Esophagus muscularis mucosa (tissue), 4 donors: ENCODE results near the gene CALB2. TPM values are rescaled to one million over a fixed set of nuclear protein-coding genes. Genes with fewer than 3 reads are reported as not detected.

Source experiments
- DNase-seq: peaks from one replicate; pipeline ENCODE4 v3.0.0-alpha.2; 2017; ENCODE audit errors: extremely low spot score
- H3K27ac ChIP-seq, 4 donors: fragments of 200-600 bp; sonication (generic); replicated peaks in 1 of 4; 1 replicate in 3 of 4; 2 replicates in 1 of 4; pipeline ENCODE4 v1.5.1; 2016 to 2019; ENCODE audit warnings: mild to moderate bottlenecking in 1 of 4
- H3K27me3 ChIP-seq, 4 donors: fragments of 200-600 bp; sonication (generic); one replicate each; pipeline versions ENCODE4 v1.5.1 to v1.6.0; 2016 to 2019
- H3K36me3 ChIP-seq, 4 donors: fragments of 200-600 bp; sonication (generic); one replicate each; pipeline ENCODE4 v1.5.1; 2016 to 2019
- H3K4me1 ChIP-seq, 4 donors: fragments of 200-600 bp; sonication (generic); one replicate each; pipeline ENCODE4 v1.5.1; 2016 to 2019
- H3K4me3 ChIP-seq, 4 donors: fragments of 200-600 bp; sonication (generic); 1 replicate in 2 of 4; 2 replicates in 2 of 4; pipeline ENCODE4 v1.5.1; 2016 to 2019; ENCODE audit warnings: mild to moderate bottlenecking in 4 of 4, moderate library complexity in 1 of 4
- H3K9me3 ChIP-seq, 4 donors: fragments of 200-600 bp; sonication (generic); 1 replicate in 3 of 4; 2 replicates in 1 of 4; pipeline ENCODE4 v1.5.1; 2016 to 2019
- CTCF ChIP-seq, 3 experiments: fragments of 200-600 bp in 2 of 3; fragments of 450-650 bp in 1 of 3; sonication (generic) in 2 of 3; IDR thresholded peaks; one replicate each; pipeline ENCODE4 v1.5.1; 2017 to 2019; ENCODE audit warnings: antibody characterized with exemption in 3 of 3, mild to moderate bottlenecking in 2 of 3, moderate library complexity in 1 of 3
- EP300 ChIP-seq: sonication (generic); formaldehyde crosslinking; IDR thresholded peaks from one replicate; pipeline ENCODE4 v1.6.1; 2017; ENCODE audit warnings: antibody characterized with exemption
- POLR2A ChIP-seq: fragments of 450-650 bp; IDR thresholded peaks from one replicate; pipeline ENCODE4 v1.6.1; 2017; ENCODE audit warnings: antibody characterized with exemption, moderate library complexity, mild to moderate bottlenecking, low read depth
- POLR2AphosphoS5 ChIP-seq, 2 donors: sonication (generic); formaldehyde crosslinking; IDR thresholded peaks; one replicate each; pipeline ENCODE4 v1.6.1; 2017; ENCODE audit warnings: antibody characterized with exemption in 2 of 2
- WGBS: methylation state at CpG from one replicate; pipeline ENCODE4 v1.1.5; 2018; 5-methylcytosine and 5-hydroxymethylcytosine counted together
- intact Hi-C: fragments of 100-400 bp; cut with DNase I; formaldehyde crosslinking; loops from one replicate; pipeline ENCODE4 v1.15.1; 2023
- total RNA-seq, 4 donors: library from RNA; depleted of rRNA; stranded (reverse); fragments of >200 nt; gene quantifications; one replicate each; pipeline versions ENCODE4 v1.1.0 to v1.2.1, GENCODE V29; 2016

CALB2 gene
- total RNA-seq, 4 donors from 2014 or later, result 0.71 to 3.6 (median 2.4) TPM

- no peak overlapping the region for H3K27ac ChIP-seq
- H3K4me1 ChIP-seq, result no peaks in the 10 kb centered on the region
- 85% methylated on average over 2 of the region's 5 CpGs for WGBS
- intact Hi-C loops, result no loop called here
- no peaks in the 10 kb centered on the region for H3K36me3 ChIP-seq
- H3K27me3 ChIP-seq, result peaks cover 0 to 55% (median 0%) of the 10 kb centered on the region in 4 donors
- no peak for DNase-seq
- no peak overlapping the region for H3K4me3 ChIP-seq
- no peak for TF ChIP-seq EP300
- no peak for TF ChIP-seq POLR2A
- TF ChIP-seq POLR2AphosphoS5 (IDR thresholded peaks at IDR 0.05), result no peak
- TF ChIP-seq CTCF (IDR thresholded peaks at IDR 0.05), result no peak
- H3K9me3 ChIP-seq, result peaks cover 0 to 8% (median 0%) of the 10 kb centered on the region in 4 donors
Observed at GRCh38 chr16:71406316-71406715, 47.8 kb downstream of the CALB2 start.

GRCh38 chr16:71406724-71407123, 48.2 kb downstream of the CALB2 start:
- no peak overlapping the region for H3K27ac ChIP-seq
- no peak for TF ChIP-seq POLR2A
- DNase-seq, result no peak
- peaks cover 0 to 8% (median 0%) of the 10 kb centered on the region in 4 donors for H3K9me3 ChIP-seq
- intact Hi-C loops, result no loop called here
- no peaks in the 10 kb centered on the region for H3K4me1 ChIP-seq
- H3K36me3 ChIP-seq, result no peaks in the 10 kb centered on the region
- WGBS, result 59% methylated on average over 7 of the region's 8 CpGs
- no peak overlapping the region for H3K4me3 ChIP-seq
- H3K27me3 ChIP-seq, result peaks cover 0 to 55% (median 0%) of the 10 kb centered on the region in 4 donors

DNA sequence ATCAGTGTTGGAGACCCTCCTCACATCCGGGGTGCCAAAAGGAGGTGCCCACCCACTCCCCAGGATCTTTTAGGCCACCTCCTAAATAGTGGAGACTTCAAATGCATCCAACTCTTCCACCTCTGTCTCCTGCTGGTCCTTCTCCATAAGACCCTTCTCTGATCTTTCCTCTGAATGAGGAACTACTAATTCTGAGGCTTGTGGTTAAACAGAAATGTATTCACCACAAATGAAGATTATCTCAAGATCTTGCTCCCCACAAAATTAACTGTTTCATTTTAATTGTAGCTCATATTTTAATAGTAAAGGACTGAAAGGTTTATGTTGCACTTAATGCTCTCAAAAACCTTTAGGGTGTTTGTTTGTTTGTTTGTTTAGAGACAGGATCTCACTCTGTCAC, 49.2 kb downstream of the CALB2 start:
- TF ChIP-seq POLR2AphosphoS5 (IDR thresholded peaks at IDR 0.05) (no peak), POLR2A (no peak), EP300 (no peak), CTCF (IDR thresholded peaks at IDR 0.05) (no peak)
- intact Hi-C loops, result no loop called here
- WGBS, result 90% methylated on average over 1 of the region's 1 CpG
- H3K27me3 ChIP-seq, result peaks cover 0 to 54% (median 4%) of the 10 kb centered on the region in 4 donors
- no peak for DNase-seq
- no peak overlapping the region for H3K27ac ChIP-seq
- peaks cover 0 to 7% (median 2%) of the 10 kb centered on the region in 4 donors for H3K4me1 ChIP-seq
- peaks cover 0 to 8% (median 0%) of the 10 kb centered on the region in 4 donors for H3K9me3 ChIP-seq
- H3K36me3 ChIP-seq, result no peaks in the 10 kb centered on the region
- no peak overlapping the region for H3K4me3 ChIP-seq

- TF ChIP-seq EP300, result no peak
- no peak for TF ChIP-seq CTCF (IDR thresholded peaks at IDR 0.05)
- TF ChIP-seq POLR2AphosphoS5 (IDR thresholded peaks at IDR 0.05), result no peak
- Histone ChIP-seq H3K4me3 (no peak overlapping the region), H3K9me3 (peaks cover 0 to 8% (median 0%) of the 10 kb centered on the region in 4 donors), H3K4me1 (peaks cover 0 to 9% (median 3%) of the 10 kb centered on the region in 4 donors), H3K36me3 (no peaks in the 10 kb centered on the region), H3K27me3 (peaks cover 0 to 51% (median 4%) of the 10 kb centered on the region in 4 donors), H3K27ac (no peak overlapping the region)
- WGBS, result 55% methylated on average over 3 of the region's 3 CpGs
- intact Hi-C loops, result no loop called here
- DNase-seq, result no peak
Observed at GRCh38 chr16:71408536-71408935, 50.0 kb downstream of the CALB2 start.

- WGBS, result 50% methylated on average over 16 of the region's 16 CpGs
- intact Hi-C loops, result no loop called here
- Histone ChIP-seq H3K4me1 (peaks cover 0 to 9% (median 3%) of the 10 kb centered on the region in 4 donors), H3K27ac (no peak overlapping the region), H3K36me3 (no peaks in the 10 kb centered on the region), H3K27me3 (peaks cover 0 to 56% (median 4%) of the 10 kb centered on the region in 4 donors), H3K4me3 (no peak overlapping the region), H3K9me3 (peaks cover 0 to 7% (median 0%) of the 10 kb centered on the region in 4 donors)
- no peak for TF ChIP-seq POLR2AphosphoS5 (IDR thresholded peaks at IDR 0.05)
- TF ChIP-seq POLR2A, result no peak
- no peak for TF ChIP-seq EP300
- TF ChIP-seq CTCF (IDR thresholded peaks at IDR 0.05), result no peak
- no peak for DNase-seq
Observed at GRCh38 chr16:71409011-71409775, 50.7 kb downstream of the CALB2 start.
